HG02938 (cell line): Measurements from ENCODE around the gene GSE1.

Experiments used
- ATAC-seq: cut with Tn5 transposase; IDR thresholded peaks from one replicate; pipeline ENCODE4 v1.9.1; 2021; ENCODE audit warnings: mild to moderate bottlenecking, moderate library complexity; ENCODE audit not compliant: unreplicated experiment

GSE1 gene

GRCh38 chr16:85645021-85645589 lies 32.0 kb downstream of the GSE1 start:
- no peak for ATAC-seq

- ATAC-seq = no peak
These were observed 33.3 kb downstream of the GSE1 start for GRCh38 chr16:85646358-85646907.

- no peak for ATAC-seq
These were observed 33.9 kb downstream of the GSE1 start for GRCh38 chr16:85646976-85647375.

- ATAC-seq = no peak
These were observed 35.1 kb downstream of the GSE1 start for GRCh38 chr16:85648070-85648714.

GRCh38 chr16:85648805-85649204 lies 35.7 kb downstream of the GSE1 start:
- ATAC-seq = no peak

- ATAC-seq = no peak
These were observed 36.5 kb downstream of the GSE1 start for GRCh38 chr16:85649411-85650134.

GRCh38 chr16:85650135-85650843 lies 37.2 kb downstream of the GSE1 start:
- no peak for ATAC-seq

GRCh38 chr16:85650844-85651628 lies 37.9 kb downstream of the GSE1 start:
- no peak for ATAC-seq

- ATAC-seq = no peak
These were observed 38.7 kb downstream of the GSE1 start for GRCh38 chr16:85651629-85652430.

- no peak for ATAC-seq
These were observed 39.5 kb downstream of the GSE1 start for GRCh38 chr16:85652431-85653221.

- ATAC-seq = no peak
These were observed 40.3 kb downstream of the GSE1 start for GRCh38 chr16:85653290-85653891.

GRCh38 chr16:85654251-85655095 lies 41.4 kb downstream of the GSE1 start:
- ATAC-seq = no peak

- no peak for ATAC-seq
These were observed 42.4 kb downstream of the GSE1 start for GRCh38 chr16:85655216-85656129.

GRCh38 chr16:85656351-85657266 lies 43.5 kb downstream of the GSE1 start:
- no peak for ATAC-seq

GRCh38 chr16:85657267-85657650 lies 44.1 kb downstream of the GSE1 start:
- no peak for ATAC-seq

- ATAC-seq = no peak
These were observed 44.9 kb downstream of the GSE1 start for GRCh38 chr16:85657996-85658395.
